Neural cell (in vitro differentiated cells): ENCODE data around the gene HLA-DQB2. TPM values are rescaled to one million over a fixed set of nuclear protein-coding genes. Genes with fewer than 3 reads are reported as not detected.

Experiments used
- polyA plus RNA-seq: library from polyadenylated mRNA; depleted of rRNA; stranded (reverse); fragments of >200 nt; gene quantifications from 2 replicates; pipeline ENCODE4 v1.2.3, GENCODE V29; 2014
- small RNA-seq, 3 experiments: library from RNA; depleted of rRNA; stranded (forward); fragments of <200 nt; gene quantifications; one replicate each; pipeline ENCODE3, GENCODE V24; 2012

The HLA-DQB2 gene
- polyA plus RNA-seq, 1 donor from 2014 or later = not detected

Small RNA genes within 50 kb of the gene (small RNA-seq; reads per million reads assigned to genes)
- 0 reads per million in 3 experiments for gene MIR3135B

Other genes starting within 250 kb of the HLA-DQB2 start
- not detected in 2 replicates for gene HLA-DRB5, start 233.2 kb downstream of the HLA-DQB2 start, polyA plus RNA-seq
- gene HLA-DRB1, start 173.7 kb downstream of the HLA-DQB2 start, polyA plus RNA-seq = not detected in 2 replicates
- not detected in 2 replicates for gene HLA-DQA1, start 126.1 kb downstream of the HLA-DQB2 start, polyA plus RNA-seq
- gene HLA-DQB1, start 96.9 kb downstream of the HLA-DQB2 start, polyA plus RNA-seq = not detected in 2 replicates
- gene HLA-DQA2, start 22.1 kb downstream of the HLA-DQB2 start, polyA plus RNA-seq = not detected in 2 replicates
- gene HLA-DOB, start 53.5 kb upstream of the HLA-DQB2 start, polyA plus RNA-seq = not detected in 2 replicates
- 1.2 and 2.3 TPM in 2 replicates for gene TAP2, start 75.2 kb upstream of the HLA-DQB2 start, polyA plus RNA-seq
- gene PSMB8, start 80.5 kb upstream of the HLA-DQB2 start, polyA plus RNA-seq = 1.6 TPM in 1 of 2 replicates, not detected in the other
- gene TAP1, start 90.2 kb upstream of the HLA-DQB2 start, polyA plus RNA-seq = not detected in 2 replicates
- not detected in 2 replicates for gene PSMB9, start 90.7 kb upstream of the HLA-DQB2 start, polyA plus RNA-seq
- gene HLA-DMB, start 177.5 kb upstream of the HLA-DQB2 start, polyA plus RNA-seq = 2.9 and 4.5 TPM in 2 replicates
- 4.4 and 5.8 TPM in 2 replicates for gene HLA-DMA, start 189.6 kb upstream of the HLA-DQB2 start, polyA plus RNA-seq
- 102 and 107 TPM in 2 replicates for gene BRD2, start 205.1 kb upstream of the HLA-DQB2 start, polyA plus RNA-seq
- gene HLA-DOA, start 246.1 kb upstream of the HLA-DQB2 start, polyA plus RNA-seq = 0.07 TPM in 1 of 2 replicates, not detected in the other